OCI-LY3 (cell line): ENCODE data around the gene SPATA31A6.
"Not testable (repeated sequence)": the region's sequence is repeated elsewhere in the genome, so short reads cannot be mapped to it uniquely, and the experiment has no call there.

Source experiments
- H2AFZ ChIP-seq: fragments of 200-600, 300-600 bp; shearing (Covaris generic); 2 replicates; pipeline ENCODE4 v1.6.0; 2014; ENCODE audit warnings: antibody characterized with exemption, low read depth, low read length
- H3K27ac ChIP-seq: fragments of 200-600, 300-600 bp; sonication (generic); 2 replicates; pipeline ENCODE4 v1.5.1; 2014; ENCODE audit warnings: mild to moderate bottlenecking, low read length, moderate library complexity, mixed read lengths
- H3K27me3 ChIP-seq: fragments of 200-600, 300-600 bp; sonication (generic); 2 replicates; pipeline ENCODE4 v1.6.1; 2014; ENCODE audit warnings: low read depth, low read length, mixed read lengths
- H3K36me3 ChIP-seq: fragments of 200-600, 300-600 bp; sonication (generic); replicated peaks from 2 replicates; pipeline ENCODE3; 2014; ENCODE audit warnings: low read depth, low read length, mixed read lengths
- H3K4me1 ChIP-seq: fragments of 300-600, 200-600 bp; sonication (generic); 2 replicates; pipeline ENCODE4 v1.6.1; 2014; ENCODE audit warnings: low read length, mixed read lengths
- H3K4me2 ChIP-seq: fragments of 200-600, 300-600 bp; sonication (generic); 2 replicates; pipeline ENCODE4 v1.6.1; 2014; ENCODE audit warnings: low read length, mixed read lengths
- H3K4me3 ChIP-seq: fragments of 300-600, 200-600 bp; sonication (generic); 2 replicates; pipeline ENCODE4 v1.5.1; 2014; ENCODE audit warnings: antibody characterized with exemption, mild to moderate bottlenecking, low read length, moderate library complexity
- H3K79me2 ChIP-seq: fragments of 300-600, 200-600 bp; shearing (Covaris generic); 2 replicates; pipeline ENCODE4 v1.6.1; 2014; ENCODE audit warnings: mild to moderate bottlenecking, low read length, mixed read lengths
- H3K9ac ChIP-seq: fragments of 300-600, 200-600 bp; shearing (Covaris generic); 2 replicates; pipeline ENCODE4 v1.6.0; 2014; ENCODE audit warnings: mild to moderate bottlenecking, low read length, moderate library complexity
- H3K9me3 ChIP-seq: fragments of 200-600, 300-600 bp; shearing (Covaris generic); 2 replicates; pipeline ENCODE4 v1.6.1; 2014; ENCODE audit warnings: low read length, mixed read lengths; ENCODE audit not compliant: insufficient read depth
- H4K20me1 ChIP-seq: fragments of 200-600, 300-600 bp; sonication (generic); 2 replicates; pipeline ENCODE4 v1.6.1; 2016; ENCODE audit warnings: low read length, mixed read lengths; ENCODE audit not compliant: insufficient read depth
- CTCF ChIP-seq: fragments of 200-600, 300-600 bp; sonication (generic); IDR thresholded peaks from 2 replicates; pipeline ENCODE4 v1.5.1; 2014; ENCODE audit warnings: antibody characterized with exemption, low read length, low read depth

The SPATA31A6 gene

DNA sequence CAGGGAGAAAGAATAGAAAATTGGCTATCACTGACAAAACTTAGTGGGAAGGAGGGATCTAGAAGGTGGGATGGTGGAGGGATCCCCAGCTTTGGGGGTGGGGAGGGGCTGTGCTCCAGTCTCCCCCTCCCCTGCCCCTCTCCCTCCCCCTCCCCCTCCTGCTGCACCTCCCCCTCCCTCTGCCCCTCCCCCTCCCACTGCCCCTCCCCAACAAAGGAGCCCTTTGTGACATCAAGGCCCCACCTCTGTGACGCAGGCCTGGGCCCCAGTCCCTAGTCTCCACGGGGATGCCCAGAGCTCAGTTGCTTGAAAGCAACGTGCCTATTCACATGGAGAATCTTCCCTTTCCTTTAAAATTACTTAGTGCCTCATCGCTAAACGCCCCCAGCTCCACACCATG, at the start of gene SPATA31A6:
SPATA31A6 (plus strand) TSS at position 301 of the 400 bp plus-strand sequence; CDS start at position 330, 29 bp downstream.
- not testable (repeated sequence) for H3K79me2 ChIP-seq, H3K9me3 ChIP-seq, H3K4me1 ChIP-seq, H3K27me3 ChIP-seq, H3K4me3 ChIP-seq, H3K9ac ChIP-seq, H2AFZ ChIP-seq, H3K4me2 ChIP-seq, H3K27ac ChIP-seq, H4K20me1 ChIP-seq, H3K36me3 ChIP-seq

GRCh38 chr9:42160299-42160698, 23.2 kb upstream of the SPATA31A6 start:
- not testable (repeated sequence) for H3K4me1 ChIP-seq, H3K27me3 ChIP-seq

GRCh38 chr9:42219861-42220260, 36.4 kb downstream of the SPATA31A6 start:
- H3K27me3 ChIP-seq, H3K4me2 ChIP-seq, H3K27ac ChIP-seq, H4K20me1 ChIP-seq, H3K9ac ChIP-seq, H3K9me3 ChIP-seq, H3K4me1 ChIP-seq, H3K4me3 ChIP-seq, H3K36me3 ChIP-seq, H2AFZ ChIP-seq, H3K79me2 ChIP-seq: not testable (repeated sequence)

More at GRCh38 chr9:42160299-42160698, 23.2 kb upstream of the SPATA31A6 start:
- H2AFZ ChIP-seq, H3K79me2 ChIP-seq, H3K4me3 ChIP-seq, H3K4me2 ChIP-seq, H3K27ac ChIP-seq, H4K20me1 ChIP-seq, H3K9ac ChIP-seq, H3K9me3 ChIP-seq, H3K36me3 ChIP-seq: not testable (repeated sequence)
- peak; percentile 43 for TF ChIP-seq CTCF

GRCh38 chr9:42223230-42223629, 39.8 kb downstream of the SPATA31A6 start:
- H3K36me3 ChIP-seq, H3K9me3 ChIP-seq: not testable (repeated sequence)

DNA sequence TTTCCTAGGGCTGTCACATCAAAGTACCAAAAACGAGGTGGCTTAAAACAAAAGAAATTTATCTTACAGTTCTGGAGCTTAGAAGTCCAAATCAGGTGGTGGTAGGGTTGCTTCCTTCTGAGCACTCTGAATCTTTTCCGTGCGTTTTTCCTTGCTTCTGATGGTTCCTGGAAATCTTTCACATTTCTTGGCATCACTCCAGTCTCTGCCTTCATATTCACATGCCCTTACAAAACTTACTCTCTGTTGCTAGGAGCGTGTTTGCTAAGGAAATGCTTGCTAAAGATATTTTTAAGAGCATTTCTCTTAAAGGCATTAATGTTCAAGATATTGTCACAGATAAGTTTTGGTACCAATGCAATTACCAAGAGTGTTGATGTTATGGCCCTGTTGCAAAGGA, 49.6 kb downstream of the SPATA31A6 start:
- not testable (repeated sequence) for H3K27me3 ChIP-seq, H2AFZ ChIP-seq, H3K4me2 ChIP-seq, H3K36me3 ChIP-seq, H3K9me3 ChIP-seq, H3K79me2 ChIP-seq, H3K9ac ChIP-seq, H3K4me1 ChIP-seq, H3K27ac ChIP-seq, H4K20me1 ChIP-seq, H3K4me3 ChIP-seq

More at GRCh38 chr9:42223230-42223629, 39.8 kb downstream of the SPATA31A6 start:
- H2AFZ ChIP-seq, H3K27ac ChIP-seq, H3K4me1 ChIP-seq, H3K4me2 ChIP-seq, H3K4me3 ChIP-seq, H3K9ac ChIP-seq, H4K20me1 ChIP-seq, H3K79me2 ChIP-seq, H3K27me3 ChIP-seq: not testable (repeated sequence)

GRCh38 chr9:42234610-42235009, 51.2 kb downstream of the SPATA31A6 start:
- H2AFZ ChIP-seq, H3K79me2 ChIP-seq, H3K9me3 ChIP-seq, H4K20me1 ChIP-seq, H3K4me2 ChIP-seq, H3K36me3 ChIP-seq, H3K9ac ChIP-seq, H3K27me3 ChIP-seq, H3K4me3 ChIP-seq, H3K27ac ChIP-seq, H3K4me1 ChIP-seq: not testable (repeated sequence)

DNA sequence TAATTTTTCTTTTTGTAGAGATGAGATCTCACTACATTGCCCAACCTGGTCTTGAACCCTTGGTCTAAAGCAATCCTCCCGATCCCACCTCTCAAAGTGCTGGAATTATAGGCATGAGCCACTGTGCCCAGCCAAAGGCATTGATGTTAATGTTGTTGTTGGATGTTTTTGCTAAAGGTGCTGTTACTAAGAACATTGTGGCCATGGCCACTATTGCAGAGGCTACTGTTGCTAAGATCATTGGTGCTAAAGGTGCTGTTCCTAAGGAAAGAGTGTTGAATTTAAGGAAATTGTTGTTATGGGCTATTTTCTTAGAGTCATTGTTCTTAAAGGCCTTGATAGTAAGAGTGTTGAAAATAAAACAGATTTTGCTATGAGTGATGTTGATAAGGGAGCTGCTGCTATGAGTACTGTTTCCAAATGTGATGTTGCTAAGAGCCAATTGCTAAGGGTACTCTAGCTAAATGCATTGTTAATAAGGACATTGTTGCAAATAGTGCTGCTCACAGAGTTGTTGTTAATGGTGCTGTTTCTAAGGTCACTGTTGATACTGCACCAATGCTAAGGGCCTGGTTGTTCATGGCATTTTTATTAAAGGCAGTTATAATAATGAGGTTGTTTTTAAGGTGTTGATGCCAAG, 52.0 kb downstream of the SPATA31A6 start:
- H3K9me3 ChIP-seq, H3K27ac ChIP-seq, H4K20me1 ChIP-seq, H3K4me3 ChIP-seq, H2AFZ ChIP-seq, H3K9ac ChIP-seq, H3K4me2 ChIP-seq, H3K27me3 ChIP-seq, H3K4me1 ChIP-seq, H3K79me2 ChIP-seq, H3K36me3 ChIP-seq: not testable (repeated sequence)

DNA sequence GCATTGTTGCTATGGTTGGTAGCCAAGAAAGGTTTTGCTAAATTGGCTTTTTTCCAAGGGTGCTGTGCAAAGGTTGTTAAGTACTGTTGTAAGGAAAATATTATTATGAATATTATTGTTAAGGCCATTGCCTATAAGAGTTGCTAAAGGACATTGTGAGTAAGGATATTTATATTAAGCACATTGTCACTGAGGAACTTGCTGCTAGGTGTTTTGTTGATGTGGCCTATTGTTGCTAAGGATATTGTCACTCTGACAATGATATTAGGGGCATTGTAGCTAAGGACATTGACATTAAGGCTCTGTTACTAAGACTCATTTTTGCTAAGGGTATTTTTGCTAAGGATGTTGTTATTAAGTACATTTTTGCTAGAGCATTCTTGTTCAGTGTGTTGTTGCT, 52.6 kb downstream of the SPATA31A6 start:
- H3K27me3 ChIP-seq, H3K4me2 ChIP-seq, H3K9ac ChIP-seq, H3K4me3 ChIP-seq, H3K27ac ChIP-seq, H4K20me1 ChIP-seq, H3K9me3 ChIP-seq, H2AFZ ChIP-seq, H3K36me3 ChIP-seq, H3K79me2 ChIP-seq, H3K4me1 ChIP-seq: not testable (repeated sequence)

- H3K27me3 ChIP-seq, H3K4me3 ChIP-seq, H3K9ac ChIP-seq, H3K9me3 ChIP-seq, H3K27ac ChIP-seq, H3K79me2 ChIP-seq, H4K20me1 ChIP-seq, H2AFZ ChIP-seq, H3K4me2 ChIP-seq, H3K4me1 ChIP-seq, H3K36me3 ChIP-seq: not testable (repeated sequence)
Measured at GRCh38 chr9:42237381-42237780, 53.9 kb downstream of the SPATA31A6 start.
